HG03159 (cell line): ENCODE measurements around the gene ANKRD44.
"Not testable (repeated sequence)": the region's sequence is repeated elsewhere in the genome, so short reads cannot be mapped to it uniquely, and the experiment has no call there.

Source experiments
- ATAC-seq: cut with Tn5 transposase; IDR thresholded peaks from one replicate; pipeline ENCODE4 v1.9.1; 2021; ENCODE audit warnings: mild to moderate bottlenecking, moderate library complexity; ENCODE audit not compliant: unreplicated experiment

ANKRD44 gene

DNA sequence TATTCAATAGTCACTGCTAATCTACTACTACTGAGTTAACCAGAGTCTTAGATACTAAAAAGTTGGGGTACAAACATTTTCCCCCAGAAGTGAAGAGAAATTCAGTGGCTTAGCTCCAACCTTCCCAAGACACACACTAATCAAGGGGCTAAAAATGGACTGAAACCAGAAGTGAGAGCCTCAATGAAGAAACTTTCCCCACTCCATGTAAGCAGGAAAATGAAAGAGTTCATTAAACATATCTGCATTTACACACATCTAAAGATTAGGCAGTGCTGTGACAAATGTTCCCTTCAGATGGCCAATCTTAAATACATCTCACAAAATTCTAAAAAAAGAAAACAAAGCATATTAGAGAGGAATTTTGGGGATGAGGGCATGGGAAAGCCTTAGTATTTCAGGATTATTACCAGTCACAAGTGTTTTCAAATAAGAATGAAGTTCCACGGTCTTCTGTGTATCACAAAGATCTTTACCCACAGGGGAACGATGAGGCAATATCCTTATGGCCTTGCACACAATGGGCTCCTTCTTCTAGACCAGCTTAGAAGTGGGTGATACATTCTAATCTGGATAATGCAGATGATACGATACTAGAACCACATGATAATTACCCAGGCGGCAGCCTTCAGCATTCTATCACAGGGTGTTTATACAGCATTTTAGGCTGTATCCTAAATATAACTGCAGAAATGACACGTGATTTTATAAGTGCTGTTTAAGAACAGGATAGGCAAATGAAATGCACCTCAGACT, 17.1 kb downstream of the ANKRD44 start:
- no peak for ATAC-seq

GRCh38 chr2:197292619-197293018, 18.0 kb downstream of the ANKRD44 start:
- ATAC-seq: no peak

DNA sequence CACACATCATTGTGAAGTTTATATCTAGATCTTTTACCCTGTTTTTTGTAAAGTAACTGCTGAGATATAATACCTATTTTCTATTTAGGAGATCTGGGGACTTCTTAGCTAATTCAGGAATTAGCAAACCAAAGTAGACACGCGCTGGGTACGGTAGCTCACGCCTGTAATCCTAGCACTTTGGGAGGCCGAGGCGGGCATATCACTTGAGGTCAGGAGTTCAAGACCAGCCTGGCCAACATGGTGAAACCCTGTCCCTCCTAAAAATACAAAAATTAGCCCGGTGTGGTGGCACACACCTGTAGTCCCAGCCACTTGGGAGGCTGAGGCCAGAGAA, 23.0 kb downstream of the ANKRD44 start:
- ATAC-seq: not testable (repeated sequence)

- ATAC-seq: peak; percentile 90
Observed at GRCh38 chr2:197286805-197287595, 23.6 kb downstream of the ANKRD44 start.

GRCh38 chr2:197285361-197285760, 25.2 kb downstream of the ANKRD44 start:
- ATAC-seq: no peak

DNA sequence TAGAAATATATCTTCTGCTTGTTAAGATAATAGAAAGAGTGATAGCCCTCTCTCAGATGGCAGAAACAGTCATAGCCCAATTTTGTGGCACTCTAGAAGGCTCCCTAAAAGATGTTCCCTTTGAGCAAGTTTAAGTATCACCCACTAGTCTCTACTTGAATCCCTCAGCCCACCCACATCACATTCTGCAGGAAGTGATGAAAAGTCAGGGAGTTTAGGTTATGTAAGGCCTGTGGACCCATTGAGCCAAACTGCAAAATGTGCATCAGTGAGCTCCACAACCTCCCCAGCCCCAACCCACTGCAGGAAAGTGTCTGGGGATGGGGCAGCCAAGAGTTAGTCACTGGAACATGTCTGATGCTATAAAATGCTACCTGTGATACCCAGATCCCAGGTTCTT, 25.6 kb downstream of the ANKRD44 start:
- ATAC-seq: no peak

- no peak for ATAC-seq
Observed at GRCh38 chr2:197281421-197281820, 29.2 kb downstream of the ANKRD44 start.

DNA sequence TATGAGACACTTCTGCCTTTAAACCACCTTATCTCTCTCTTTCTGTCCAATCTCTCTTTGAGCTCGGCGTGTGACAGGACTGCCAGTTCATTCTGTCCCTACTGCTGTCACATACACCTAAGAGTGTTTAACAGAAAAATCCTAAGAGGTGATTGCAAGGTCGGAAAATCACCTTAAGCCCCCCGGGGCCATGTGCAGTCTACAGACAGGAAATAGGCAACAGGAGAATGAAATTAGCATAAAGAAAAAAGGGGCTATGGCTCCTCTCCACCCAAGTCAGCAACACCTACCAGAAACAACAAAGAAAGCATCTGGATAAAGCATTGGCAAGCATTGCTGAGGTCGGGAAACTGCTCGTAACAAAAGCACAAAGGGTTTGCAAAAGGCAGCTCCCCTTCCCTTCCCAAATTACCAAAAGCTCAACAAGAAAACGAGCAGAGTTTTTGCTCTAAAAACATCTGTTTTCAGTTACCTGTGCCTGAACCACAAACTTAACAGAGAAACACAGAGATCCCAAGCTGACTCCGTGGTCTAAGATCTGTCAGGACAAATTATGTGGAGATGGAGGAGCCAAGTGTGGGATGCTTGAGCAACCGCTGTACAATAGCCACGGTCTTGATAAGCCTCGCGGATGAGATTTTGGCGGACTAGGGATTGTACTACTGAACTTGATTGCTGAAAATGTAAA, 30.4 kb downstream of the ANKRD44 start:
- no peak for ATAC-seq

GRCh38 chr2:197278799-197279763, 31.5 kb downstream of the ANKRD44 start:
- ATAC-seq: no peak

GRCh38 chr2:197277794-197278193, 32.8 kb downstream of the ANKRD44 start:
- no peak for ATAC-seq

DNA sequence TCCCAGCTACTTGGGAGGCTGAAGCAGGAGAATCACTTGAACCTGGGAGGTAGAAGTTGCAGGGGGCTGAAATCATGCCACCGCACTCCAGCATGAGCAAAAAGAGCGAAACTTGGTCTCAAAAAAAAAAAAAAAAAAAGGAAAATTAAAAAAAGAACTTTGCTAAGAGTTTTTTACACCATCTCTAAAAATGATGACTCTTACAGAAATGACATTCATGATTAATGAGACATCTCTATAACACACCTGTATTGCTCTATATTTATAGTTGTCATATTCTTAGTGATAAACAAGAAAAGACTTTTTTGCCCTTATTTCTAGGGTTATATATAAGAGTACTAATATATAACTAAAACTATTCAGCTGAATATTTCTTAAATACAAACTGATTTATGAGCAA, 34.4 kb downstream of the ANKRD44 start:
- no peak for ATAC-seq

DNA sequence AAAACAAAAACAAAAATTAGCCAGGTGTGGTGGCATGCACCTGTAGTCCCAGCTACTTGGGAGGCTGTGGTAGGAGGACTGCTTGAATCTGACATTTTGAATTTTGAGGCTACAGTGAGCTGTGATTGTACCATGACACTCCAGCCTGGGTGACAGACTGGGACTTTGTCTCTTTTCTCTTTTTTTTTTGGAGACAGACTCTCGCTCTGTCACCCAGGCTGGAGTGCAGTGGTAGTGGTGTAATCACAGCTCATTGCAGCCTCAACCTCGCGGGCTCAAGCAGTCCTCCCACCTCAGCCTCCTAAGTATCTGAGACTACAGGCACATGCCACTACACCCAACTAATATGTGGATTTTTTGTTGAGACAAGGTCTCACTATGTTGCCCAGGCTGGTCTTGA, 35.6 kb downstream of the ANKRD44 start:
- ATAC-seq: no peak

DNA sequence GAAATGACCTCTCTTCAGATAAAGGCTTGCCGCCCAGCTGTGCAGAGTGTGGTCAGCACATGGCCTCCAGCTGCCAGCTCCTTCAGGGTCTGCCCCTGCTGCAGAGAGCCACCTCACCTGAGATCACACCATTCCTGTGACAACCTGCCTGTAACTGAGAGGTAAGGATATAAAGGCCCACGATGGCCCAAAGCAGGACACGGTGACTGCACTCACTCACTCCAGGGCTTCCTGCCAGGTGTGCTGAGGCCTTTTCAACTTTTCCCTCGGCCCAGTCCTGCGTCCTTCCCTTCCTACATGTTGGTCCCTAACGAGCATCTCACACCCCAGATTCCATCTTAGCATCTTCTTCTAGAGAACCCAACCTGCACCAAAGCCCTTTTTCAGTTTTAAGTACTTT, 36.2 kb downstream of the ANKRD44 start:
- ATAC-seq: no peak

DNA sequence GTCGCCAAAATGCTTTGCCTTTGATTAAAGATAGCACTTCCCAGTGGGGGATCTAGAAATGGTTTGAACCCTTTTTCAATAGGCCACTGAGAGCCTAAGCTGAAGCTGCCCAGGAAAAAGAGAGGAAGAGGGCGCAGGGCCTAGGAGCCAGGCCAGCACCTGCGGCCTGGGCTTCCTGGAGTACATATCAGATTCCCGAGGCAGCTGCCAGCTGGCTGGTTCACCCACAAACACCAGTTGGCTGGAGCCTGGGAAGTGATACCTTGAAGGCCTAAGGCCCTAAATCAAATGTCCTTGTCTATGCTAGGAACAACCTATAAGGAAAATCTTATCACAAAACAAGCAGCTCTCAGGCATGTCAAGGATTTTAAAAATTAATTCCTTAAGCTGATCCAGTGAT, 37.1 kb downstream of the ANKRD44 start:
- no peak for ATAC-seq

DNA sequence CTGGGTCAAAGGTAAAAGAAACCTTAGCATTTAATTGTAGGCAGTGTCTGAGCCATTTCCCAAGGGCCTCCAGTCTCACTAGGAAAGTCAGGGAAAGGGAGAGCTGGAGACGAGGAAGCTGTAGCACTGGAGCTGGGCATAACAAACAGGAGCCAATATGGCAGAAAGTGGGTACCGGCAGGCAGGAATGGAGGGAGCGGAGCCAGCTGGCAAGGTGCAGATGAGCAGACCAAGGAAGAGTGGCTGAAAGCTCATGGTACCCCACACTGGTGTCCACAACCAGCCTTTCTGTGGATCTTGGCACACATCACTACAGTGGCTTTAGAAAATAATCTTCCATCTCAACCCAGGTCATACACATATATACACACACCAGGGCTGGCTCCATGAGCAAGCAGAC, 40.0 kb downstream of the ANKRD44 start:
- ATAC-seq: no peak

- ATAC-seq: no peak
Observed at GRCh38 chr2:197269815-197270214, 40.8 kb downstream of the ANKRD44 start.

GRCh38 chr2:197268786-197269584, 41.6 kb downstream of the ANKRD44 start:
- peak; percentile 70 for ATAC-seq

GRCh38 chr2:197266477-197266876, 44.1 kb downstream of the ANKRD44 start:
- no peak for ATAC-seq

DNA sequence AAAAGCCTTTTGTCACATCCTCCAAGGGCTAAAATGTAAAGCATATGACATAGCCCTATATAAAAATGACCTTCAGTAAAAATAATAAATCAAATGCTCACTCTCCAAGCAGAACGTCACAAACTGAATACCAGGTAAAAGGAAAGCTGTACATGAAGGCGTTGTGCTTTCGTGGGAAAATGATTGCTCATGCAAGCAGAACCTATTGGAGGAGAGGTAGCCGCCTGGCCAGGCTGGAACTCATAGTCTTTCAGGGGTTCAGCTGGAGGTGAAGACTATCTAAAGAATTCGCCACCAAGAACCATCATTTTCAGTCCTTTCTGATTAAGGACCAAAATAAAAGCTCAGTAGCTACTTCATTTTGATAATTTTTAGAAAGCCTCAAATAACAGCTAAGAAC, 44.7 kb downstream of the ANKRD44 start:
- ATAC-seq: no peak

- ATAC-seq: no peak
Observed at GRCh38 chr2:197265036-197265435, 45.5 kb downstream of the ANKRD44 start.
